WTC11 (cell line): ENCODE data around the gene ASMT. TPM values are rescaled to one million over a fixed set of nuclear protein-coding genes. Genes with fewer than 3 reads are reported as not detected.

Source experiments
- ATAC-seq: fragments of 200-7000 bp; cut with Tn5 transposase; 2 replicates; pipeline ENCODE4 v1.10.0; 2021; ENCODE audit warnings: mild to moderate bottlenecking, moderate library complexity
- CTCF ChIA-PET: fragments of 300-600 bp; sonication (Branson Sonifier 250); formaldehyde crosslinking; loops from one replicate; lab custom pipeline; 2021; ENCODE audit warnings: antibody characterized with exemption; lab: Charles Lee
- POLR2A ChIA-PET: fragments of 350-600 bp; sonication (Branson Sonifier 250); formaldehyde crosslinking; loops from one replicate; lab custom pipeline; 2021; ENCODE audit warnings: antibody characterized with exemption; lab: Charles Lee
- DNase-seq: peaks from one replicate; pipeline ENCODE4 v3.0.0; 2021; ENCODE audit warnings: low spot score
- H3K27ac Mint-ChIP-seq: 2 replicates; pipeline ENCODE4 v1.8.0; 2021; ENCODE audit warnings: mixed read lengths
- H3K27me3 Mint-ChIP-seq: 2 replicates; pipeline ENCODE4 v1.8.0; 2021; ENCODE audit warnings: low read depth, mild to moderate bottlenecking, moderate library complexity, mixed read lengths
- H3K36me3 Mint-ChIP-seq: 2 replicates; pipeline ENCODE4 v1.8.0; 2021; ENCODE audit warnings: mixed read lengths
- H3K4me1 Mint-ChIP-seq: 2 replicates; pipeline ENCODE4 v1.8.0; 2022; ENCODE audit warnings: mixed read lengths
- H3K4me3 Mint-ChIP-seq: 2 replicates; pipeline ENCODE4 v1.8.0; 2021; ENCODE audit warnings: mild to moderate bottlenecking, moderate library complexity, mixed read lengths
- H3K9me3 Mint-ChIP-seq: 2 replicates; pipeline ENCODE4 v1.8.0; 2021; ENCODE audit warnings: mixed read lengths
- CREB1 ChIP-seq: sonication (generic); formaldehyde crosslinking; IDR thresholded peaks from 2 replicates; pipeline ENCODE4 v1.8.0; 2023; ENCODE audit warnings: mild to moderate bottlenecking, missing genetic modification reagents
- CTCF ChIP-seq: fragments of 200-600 bp; IDR thresholded peaks from 2 replicates; pipeline ENCODE4 v1.8.0; 2022; ENCODE audit warnings: antibody characterized with exemption
- E2F4 ChIP-seq: sonication (generic); formaldehyde crosslinking; IDR thresholded peaks from 2 replicates; pipeline ENCODE4 v1.8.1; 2022; ENCODE audit warnings: low read depth, mild to moderate bottlenecking, moderate library complexity, missing genetic modification reagents, borderline replicate concordance
- E2F5 ChIP-seq: sonication (generic); formaldehyde crosslinking; IDR thresholded peaks from 2 replicates; pipeline ENCODE4 v1.8.1; 2022; ENCODE audit warnings: mild to moderate bottlenecking, moderate library complexity, missing genetic modification reagents
- ELF4 ChIP-seq: sonication (generic); formaldehyde crosslinking; IDR thresholded peaks from 2 replicates; pipeline ENCODE4 v1.8.1; 2022; ENCODE audit warnings: low read depth, mild to moderate bottlenecking, moderate library complexity, missing genetic modification reagents
- ETV6 ChIP-seq: sonication (generic); formaldehyde crosslinking; IDR thresholded peaks from 2 replicates; pipeline ENCODE4 v1.8.1; 2022; ENCODE audit warnings: mild to moderate bottlenecking, missing genetic modification reagents
- FOXK1 ChIP-seq: sonication (generic); formaldehyde crosslinking; IDR thresholded peaks from 2 replicates; pipeline ENCODE4 v1.8.0; 2022; ENCODE audit warnings: mild to moderate bottlenecking, moderate library complexity, missing genetic modification reagents
- KAT7 ChIP-seq: sonication (generic); formaldehyde crosslinking; IDR thresholded peaks from 2 replicates; pipeline ENCODE4 v1.8.1; 2023; ENCODE audit warnings: missing genetic modification reagents, mild to moderate bottlenecking, borderline replicate concordance
- ZNF121 ChIP-seq: sonication (generic); formaldehyde crosslinking; IDR thresholded peaks from 2 replicates; pipeline ENCODE4 v1.8.0; 2023; ENCODE audit warnings: missing genetic modification reagents
- total RNA-seq: library from RNA; stranded (reverse); gene quantifications from 3 replicates; pipeline ENCODE4 v1.2.3, GENCODE V29; 2021
- TF ChIP-seq, protein P1 (sequence below): sonication (generic); formaldehyde crosslinking; IDR thresholded peaks from 2 replicates; pipeline ENCODE4 v1.8.0; 2023; ENCODE audit warnings: mild to moderate bottlenecking, missing genetic modification reagents
- TF ChIP-seq, protein P2 (sequence below): sonication (generic); formaldehyde crosslinking; conservative IDR thresholded peaks from 2 replicates; pipeline ENCODE4 v1.8.1; 2023; ENCODE audit warnings: mild to moderate bottlenecking, low read depth, missing genetic modification reagents, moderate library complexity

ASMT gene
- total RNA-seq, 1 experiment from 2014 or later = 0.33 TPM

DNA sequence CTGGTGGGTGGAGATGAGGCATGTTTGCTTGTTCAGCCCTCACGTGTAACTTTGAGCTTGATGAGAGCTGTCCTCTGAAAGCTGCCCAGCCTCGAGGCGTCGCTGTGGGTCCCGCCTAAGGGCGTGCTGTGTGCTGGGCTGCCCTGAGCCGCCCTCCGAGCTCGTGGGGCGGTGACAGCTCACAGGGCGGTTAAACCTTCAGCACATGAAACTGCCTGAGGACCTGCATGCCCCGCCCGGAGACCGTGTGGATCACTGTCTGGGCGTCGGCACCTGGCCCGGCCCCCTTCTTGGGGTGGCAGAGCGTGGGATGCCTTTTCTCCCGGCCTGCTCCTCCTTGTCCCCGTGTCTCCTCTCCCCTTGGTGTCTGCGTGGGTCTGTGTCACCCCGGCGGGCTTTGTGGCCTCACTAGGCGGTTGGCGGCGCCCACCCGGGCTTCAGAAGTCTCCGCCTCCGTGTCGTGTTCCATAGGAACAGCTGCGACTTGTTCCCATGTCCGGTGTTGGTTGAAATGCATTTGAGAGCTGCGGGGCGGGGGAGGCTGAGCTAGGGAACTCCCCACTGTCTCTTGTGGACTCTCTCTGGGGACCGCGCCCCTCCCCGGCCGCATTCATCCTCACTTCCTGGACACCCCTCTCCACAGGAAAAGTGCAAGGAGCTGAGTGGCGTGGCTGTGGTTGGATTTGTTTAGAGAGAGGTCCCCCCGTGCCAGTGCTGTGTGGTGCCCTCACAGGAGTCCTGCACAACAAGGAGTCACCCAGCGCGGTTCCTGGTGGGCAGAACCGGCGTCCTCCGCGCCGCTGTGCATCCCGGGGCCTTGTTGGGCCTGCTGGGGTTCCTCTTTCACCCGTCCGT lies 16.6 kb upstream of the ASMT start:
- POLR2A ChIA-PET = no interaction called here
- H3K4me1 Mint-ChIP-seq = peaks cover 2% of the 10 kb centered on the region; the same call in 1 of the 2 replicates
- no peak overlapping the region for H3K27ac Mint-ChIP-seq
- ATAC-seq = no peak
- H3K36me3 Mint-ChIP-seq = peaks cover 72% of the 10 kb centered on the region
- no peaks in the 10 kb centered on the region for H3K9me3 Mint-ChIP-seq
- no peaks in the 10 kb centered on the region for H3K27me3 Mint-ChIP-seq
- DNase-seq = no peak
- CTCF ChIA-PET = no interaction called here
- TF ChIP-seq E2F4 (CRISPR knock-in tag) (no peak), ETV6 (CRISPR knock-in tag) (no peak), E2F5 (CRISPR knock-in tag) (no peak), FOXK1 (no peak), CREB1 (CRISPR knock-in tag) (no peak), ELF4 (CRISPR knock-in tag) (no peak)
- TF ChIP-seq, protein P1, sequence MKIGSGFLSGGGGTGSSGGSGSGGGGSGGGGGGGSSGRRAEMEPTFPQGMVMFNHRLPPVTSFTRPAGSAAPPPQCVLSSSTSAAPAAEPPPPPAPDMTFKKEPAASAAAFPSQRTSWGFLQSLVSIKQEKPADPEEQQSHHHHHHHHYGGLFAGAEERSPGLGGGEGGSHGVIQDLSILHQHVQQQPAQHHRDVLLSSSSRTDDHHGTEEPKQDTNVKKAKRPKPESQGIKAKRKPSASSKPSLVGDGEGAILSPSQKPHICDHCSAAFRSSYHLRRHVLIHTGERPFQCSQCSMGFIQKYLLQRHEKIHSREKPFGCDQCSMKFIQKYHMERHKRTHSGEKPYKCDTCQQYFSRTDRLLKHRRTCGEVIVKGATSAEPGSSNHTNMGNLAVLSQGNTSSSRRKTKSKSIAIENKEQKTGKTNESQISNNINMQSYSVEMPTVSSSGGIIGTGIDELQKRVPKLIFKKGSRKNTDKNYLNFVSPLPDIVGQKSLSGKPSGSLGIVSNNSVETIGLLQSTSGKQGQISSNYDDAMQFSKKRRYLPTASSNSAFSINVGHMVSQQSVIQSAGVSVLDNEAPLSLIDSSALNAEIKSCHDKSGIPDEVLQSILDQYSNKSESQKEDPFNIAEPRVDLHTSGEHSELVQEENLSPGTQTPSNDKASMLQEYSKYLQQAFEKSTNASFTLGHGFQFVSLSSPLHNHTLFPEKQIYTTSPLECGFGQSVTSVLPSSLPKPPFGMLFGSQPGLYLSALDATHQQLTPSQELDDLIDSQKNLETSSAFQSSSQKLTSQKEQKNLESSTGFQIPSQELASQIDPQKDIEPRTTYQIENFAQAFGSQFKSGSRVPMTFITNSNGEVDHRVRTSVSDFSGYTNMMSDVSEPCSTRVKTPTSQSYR = no peak
- no peak overlapping the region for H3K4me3 Mint-ChIP-seq

- no peak for TF ChIP-seq KAT7
- no peak for TF ChIP-seq CTCF
- no peak for TF ChIP-seq ZNF121
- TF ChIP-seq, protein P2, sequence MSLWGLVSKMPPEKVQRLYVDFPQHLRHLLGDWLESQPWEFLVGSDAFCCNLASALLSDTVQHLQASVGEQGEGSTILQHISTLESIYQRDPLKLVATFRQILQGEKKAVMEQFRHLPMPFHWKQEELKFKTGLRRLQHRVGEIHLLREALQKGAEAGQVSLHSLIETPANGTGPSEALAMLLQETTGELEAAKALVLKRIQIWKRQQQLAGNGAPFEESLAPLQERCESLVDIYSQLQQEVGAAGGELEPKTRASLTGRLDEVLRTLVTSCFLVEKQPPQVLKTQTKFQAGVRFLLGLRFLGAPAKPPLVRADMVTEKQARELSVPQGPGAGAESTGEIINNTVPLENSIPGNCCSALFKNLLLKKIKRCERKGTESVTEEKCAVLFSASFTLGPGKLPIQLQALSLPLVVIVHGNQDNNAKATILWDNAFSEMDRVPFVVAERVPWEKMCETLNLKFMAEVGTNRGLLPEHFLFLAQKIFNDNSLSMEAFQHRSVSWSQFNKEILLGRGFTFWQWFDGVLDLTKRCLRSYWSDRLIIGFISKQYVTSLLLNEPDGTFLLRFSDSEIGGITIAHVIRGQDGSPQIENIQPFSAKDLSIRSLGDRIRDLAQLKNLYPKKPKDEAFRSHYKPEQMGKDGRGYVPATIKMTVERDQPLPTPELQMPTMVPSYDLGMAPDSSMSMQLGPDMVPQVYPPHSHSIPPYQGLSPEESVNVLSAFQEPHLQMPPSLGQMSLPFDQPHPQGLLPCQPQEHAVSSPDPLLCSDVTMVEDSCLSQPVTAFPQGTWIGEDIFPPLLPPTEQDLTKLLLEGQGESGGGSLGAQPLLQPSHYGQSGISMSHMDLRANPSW (CRISPR knock-in tag) = no peak
- Mint-ChIP-seq H3K4me3 (no peak overlapping the region), H3K27ac (no peak overlapping the region), H3K9me3 (no peaks in the 10 kb centered on the region), H3K4me1 (no peaks in the 10 kb centered on the region), H3K27me3 (no peaks in the 10 kb centered on the region), H3K36me3 (peaks cover 67% of the 10 kb centered on the region)
- ATAC-seq (no peak), DNase-seq (no peak)
- CTCF ChIA-PET = no interaction called here
- POLR2A ChIA-PET = no interaction called here
These were observed 15.7 kb upstream of the ASMT start for GRCh38 chrX:1598876-1599790.
